ENCODE results near the gene HJURP.

Gene HJURP

GRCh38 chr2:233848276-233848675, 6.1 kb downstream of the HJURP start:
- DNase-seq (ENCODE audit: extremely low read depth, low read depth): no peak
- TF ChIP-seq CTCF (IDR thresholded peaks at IDR 0.05; ENCODE audit: low read depth, low read length): no peak

- no peak for DNase-seq (ENCODE audit: extremely low read depth, low read depth)
- no peak for TF ChIP-seq CTCF (IDR thresholded peaks at IDR 0.05; ENCODE audit: low read depth, low read length)
These were observed 7.0 kb downstream of the HJURP start for GRCh38 chr2:233847248-233847898.

GRCh38 chr2:233846387-233847247, 7.7 kb downstream of the HJURP start:
- no peak for TF ChIP-seq CTCF (IDR thresholded peaks at IDR 0.05; ENCODE audit: low read depth, low read length)
- no peak for DNase-seq (ENCODE audit: extremely low read depth, low read depth)

- no peak for DNase-seq (ENCODE audit: extremely low read depth, low read depth)
- TF ChIP-seq CTCF (IDR thresholded peaks at IDR 0.05; ENCODE audit: low read depth, low read length): no peak
These were observed 8.9 kb downstream of the HJURP start for GRCh38 chr2:233845301-233846060.

GRCh38 chr2:233844836-233845235, 9.5 kb downstream of the HJURP start:
- no peak for TF ChIP-seq CTCF (IDR thresholded peaks at IDR 0.05; ENCODE audit: low read depth, low read length)
- DNase-seq (ENCODE audit: extremely low read depth, low read depth): no peak

- no peak for DNase-seq (ENCODE audit: extremely low read depth, low read depth)
- no peak for TF ChIP-seq CTCF (IDR thresholded peaks at IDR 0.05; ENCODE audit: low read depth, low read length)
These were observed 10.1 kb downstream of the HJURP start for GRCh38 chr2:233844064-233844807.
